GM18502 (cell line): Measurements from ENCODE around the gene JMJD1C.

ENCODE experiments used
- ATAC-seq: cut with Tn5 transposase; IDR thresholded peaks from one replicate; pipeline ENCODE4 v1.9.1; 2021; ENCODE audit warnings: mild to moderate bottlenecking; ENCODE audit not compliant: unreplicated experiment, poor library complexity

Gene JMJD1C

GRCh38 chr10:63438506-63439498 is 27.0 kb downstream of the JMJD1C start:
- ATAC-seq = no peak

- no peak for ATAC-seq
Measured at GRCh38 chr10:63437116-63437949, 28.4 kb downstream of the JMJD1C start.

DNA sequence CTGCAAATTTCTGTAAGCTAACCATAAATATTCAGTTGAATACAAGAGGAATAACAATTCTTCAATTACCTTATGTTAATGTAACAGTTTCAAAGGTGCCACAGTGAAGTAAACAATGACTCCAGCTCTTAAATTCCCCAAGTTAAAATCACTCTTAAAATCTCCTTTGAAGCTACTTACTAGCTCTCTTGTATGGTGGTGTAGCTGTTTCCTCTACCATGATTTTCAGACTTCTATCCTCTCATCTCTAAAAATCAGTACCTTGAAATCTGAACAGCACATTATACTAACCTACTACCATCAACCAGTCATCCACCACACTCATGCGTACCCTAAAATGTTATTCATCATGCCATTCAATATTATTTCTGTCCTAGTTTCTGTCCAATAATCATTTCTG is 29.6 kb downstream of the JMJD1C start:
- ATAC-seq = no peak

DNA sequence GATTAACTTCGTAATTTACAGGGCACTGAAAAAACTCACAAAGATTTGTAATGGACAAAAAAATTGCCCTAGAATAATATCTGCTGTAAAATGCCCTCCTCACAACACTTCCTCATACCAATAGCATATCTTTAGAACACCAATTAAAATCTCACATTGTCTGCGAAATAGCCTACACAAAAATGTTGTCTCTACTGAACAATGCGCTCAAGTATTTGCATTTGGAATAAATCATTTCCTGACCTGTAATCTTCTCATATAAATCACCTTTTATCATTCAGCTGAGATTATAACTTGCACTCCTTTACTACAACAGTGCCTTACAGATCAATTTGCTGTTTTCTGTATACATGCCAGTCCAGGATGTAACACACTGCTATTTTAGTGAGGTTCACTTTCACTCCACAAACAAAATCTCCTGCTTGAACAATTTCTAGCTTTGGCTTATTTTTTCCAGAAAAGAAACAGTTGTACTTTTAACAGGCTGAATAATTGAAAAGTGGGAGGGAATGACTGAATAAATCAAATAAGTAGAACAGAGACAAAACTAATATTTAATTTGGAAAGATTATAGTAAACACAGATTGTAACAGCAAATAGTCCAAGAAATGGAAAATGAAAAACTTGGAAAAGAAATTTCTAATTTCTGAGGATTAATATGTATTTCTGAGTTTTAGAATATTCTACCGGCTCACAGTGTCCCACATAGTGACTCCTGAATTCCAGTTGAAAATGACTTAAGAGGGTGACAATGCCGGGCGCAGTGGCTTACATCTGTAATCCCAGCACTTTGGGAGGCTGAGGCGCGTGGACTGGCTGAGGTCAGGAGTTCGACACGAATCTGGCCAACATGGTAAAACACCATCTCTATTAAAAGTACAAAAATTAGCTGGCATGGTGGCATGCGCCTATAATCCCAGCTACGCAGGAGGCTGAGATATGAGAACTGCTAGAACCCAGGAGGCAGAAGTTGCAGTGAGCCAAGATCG is 30.6 kb downstream of the JMJD1C start:
- ATAC-seq = no peak

GRCh38 chr10:63431962-63432797 is 33.6 kb downstream of the JMJD1C start:
- peak; percentile 63 for ATAC-seq

GRCh38 chr10:63430999-63431356 is 34.8 kb downstream of the JMJD1C start:
- no peak for ATAC-seq

DNA sequence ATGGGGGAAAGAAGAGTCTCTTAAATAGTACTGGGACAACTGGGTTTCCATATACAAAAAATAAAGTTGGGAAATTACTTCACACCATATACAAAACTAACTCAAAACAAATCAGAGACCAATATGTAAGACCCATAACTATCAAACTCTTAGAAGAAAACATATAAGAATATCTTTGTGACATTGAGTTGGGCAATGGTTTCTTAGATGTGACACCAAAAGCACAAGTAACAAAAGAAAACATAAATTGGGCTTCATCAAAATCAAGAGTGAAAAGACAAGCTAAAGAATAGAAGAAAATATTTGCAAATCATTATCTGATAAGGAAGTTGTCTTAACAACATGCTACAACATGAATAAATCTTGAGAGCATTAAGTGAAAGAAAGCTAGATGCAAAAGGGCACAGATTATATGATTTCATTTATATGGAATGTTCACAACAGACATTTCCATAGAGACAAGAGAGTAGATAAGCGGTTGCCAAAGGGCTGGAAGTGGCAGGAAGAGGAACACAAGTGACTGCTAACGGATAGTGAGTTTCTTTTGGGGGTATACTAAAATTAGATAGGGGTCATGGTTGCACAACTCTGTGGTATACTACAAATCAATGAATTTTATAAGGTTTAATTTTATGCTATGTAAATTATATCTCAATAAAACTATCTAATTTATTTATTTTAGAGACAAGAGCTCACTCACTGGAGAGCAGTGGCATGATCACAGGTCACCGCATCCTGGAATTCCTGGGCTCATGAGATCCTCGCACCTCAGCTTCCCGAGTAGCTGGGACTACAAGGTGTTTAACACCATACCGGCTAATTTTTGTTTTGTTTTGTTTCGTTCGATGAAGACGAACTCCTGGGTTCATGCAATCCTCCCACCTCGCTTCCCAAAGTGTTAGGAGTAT is 35.4 kb downstream of the JMJD1C start:
- ATAC-seq = no peak

GRCh38 chr10:63429281-63429680 is 36.5 kb downstream of the JMJD1C start:
- ATAC-seq = no peak

GRCh38 chr10:63427013-63427412 is 38.8 kb downstream of the JMJD1C start:
- ATAC-seq = no peak

GRCh38 chr10:63425512-63425911 is 40.3 kb downstream of the JMJD1C start:
- ATAC-seq = no peak

- no peak for ATAC-seq
Measured at GRCh38 chr10:63424576-63424975, 41.2 kb downstream of the JMJD1C start.

DNA sequence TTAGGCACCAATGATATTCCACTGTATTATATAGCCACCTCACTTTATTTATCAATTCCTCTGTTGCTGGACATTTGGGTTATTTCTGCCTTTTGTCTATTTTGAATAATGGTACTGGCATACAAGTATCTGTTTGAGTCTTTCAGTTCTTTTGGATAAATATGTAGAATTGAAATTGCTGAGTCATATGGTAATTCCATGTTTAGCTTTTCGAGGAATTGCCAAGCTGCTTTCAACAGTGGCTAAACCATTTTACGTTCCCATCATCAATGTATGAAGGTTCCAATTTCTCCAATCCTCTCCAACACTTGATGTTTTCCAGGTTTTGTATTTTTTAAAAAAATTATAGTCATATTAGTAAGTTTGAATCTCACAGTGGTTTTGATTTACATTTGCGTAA is 42.3 kb downstream of the JMJD1C start:
- no peak for ATAC-seq

DNA sequence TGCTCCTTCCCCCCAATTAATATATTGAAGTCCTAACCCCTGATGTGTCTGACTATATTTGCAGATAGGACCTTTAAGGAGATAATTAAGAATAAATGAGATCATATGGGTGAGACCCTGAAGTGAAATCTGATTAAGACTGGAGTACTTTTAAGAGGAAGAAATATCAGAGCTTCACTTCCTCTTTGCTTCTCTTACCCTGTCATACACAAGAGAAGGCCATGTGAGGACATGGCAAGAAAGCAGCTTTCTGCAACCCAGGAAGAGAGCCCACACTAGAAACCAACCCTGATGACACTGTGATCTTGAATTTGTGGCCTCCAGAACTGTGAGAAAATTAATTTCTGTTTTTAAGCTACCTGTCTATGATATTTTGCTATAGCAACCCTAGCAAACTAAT is 44.2 kb downstream of the JMJD1C start:
- peak; percentile 98 for ATAC-seq

DNA sequence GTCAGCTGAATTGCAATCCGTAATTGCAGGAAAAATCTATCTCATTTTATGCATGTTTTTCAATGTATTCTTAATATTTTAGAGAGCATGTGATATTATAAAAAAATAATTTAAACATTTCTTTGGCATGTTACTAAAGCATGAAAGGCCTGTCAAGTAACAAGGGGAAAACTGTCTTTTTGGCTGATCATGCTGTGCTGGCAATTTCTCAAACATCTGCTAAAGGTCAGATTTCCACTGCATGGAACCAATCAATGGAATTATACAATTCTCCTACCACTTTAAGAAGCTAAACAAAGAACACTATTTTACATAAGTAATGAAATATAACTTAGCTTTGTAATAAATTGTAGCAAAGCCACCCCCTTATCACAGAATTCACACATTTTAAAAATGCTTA is 49.4 kb downstream of the JMJD1C start:
- ATAC-seq = no peak

DNA sequence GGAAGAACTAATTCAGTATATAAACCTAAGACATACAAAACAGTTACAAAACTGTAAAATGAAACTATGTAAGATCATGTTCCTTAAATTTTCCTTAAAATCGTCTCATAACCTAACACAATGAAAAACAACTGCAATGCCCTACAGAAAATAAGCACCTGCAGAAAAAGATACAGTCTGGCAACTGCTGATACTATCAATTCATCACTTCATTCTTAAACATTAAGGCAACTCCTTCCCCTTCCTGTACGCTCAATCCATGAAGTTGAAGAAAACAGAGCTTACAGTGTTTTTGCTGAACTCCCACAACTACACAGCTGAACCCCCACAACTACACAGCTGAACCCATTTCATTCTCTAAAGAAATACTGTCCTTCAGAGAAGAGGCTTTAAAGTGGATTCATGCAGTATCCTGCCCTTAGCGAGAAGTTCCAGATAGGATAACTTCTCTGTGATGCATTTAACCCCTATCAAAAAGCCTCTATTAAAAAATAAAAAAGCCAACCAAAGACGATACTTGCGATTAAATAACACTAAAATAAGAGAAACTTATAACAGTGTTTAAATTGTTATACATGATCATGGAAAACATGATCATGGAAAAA is 50.0 kb downstream of the JMJD1C start:
- ATAC-seq = no peak

GRCh38 chr10:63414481-63415260 is 51.1 kb downstream of the JMJD1C start:
- no peak for ATAC-seq

GRCh38 chr10:63413429-63413828 is 52.3 kb downstream of the JMJD1C start:
- no peak for ATAC-seq
